ENCODE data around the gene TRIM54.

GRCh38 chr2:27324720-27325119 is 42.5 kb downstream of the TRIM54 start:
- TF ChIP-seq CTCF (IDR thresholded peaks at IDR 0.05 in 4 of 5, conservative IDR thresholded peaks at IDR 0.05 in 1 of 5), result no peak
- no peak for TF ChIP-seq POLR2A (IDR thresholded peaks at IDR 0.05)
